T-helper 1 cell treated with Interleukin-12 subunit alpha and Interleukin-12 subunit beta and Interleukin-4 antibody, amounts not matched to agents 30 ng/mL and 1 ng/mL, for 36 hours (primary cell): ENCODE results near the gene CRYGD. TPM values are rescaled to one million over a fixed set of nuclear protein-coding genes. Genes with fewer than 3 reads are reported as not detected.
"Not testable (repeated sequence)": the region's sequence is repeated elsewhere in the genome, so short reads cannot be mapped to it uniquely, and the experiment has no call there.

ENCODE experiments used
- intact Hi-C: fragments of 100-400 bp; cut with micrococcal nuclease; formaldehyde crosslinking; loops from one replicate; pipeline ENCODE4 v1.15.1; 2024
- total RNA-seq: library from RNA; stranded (reverse); gene quantifications from 2 replicates; pipeline ENCODE4 v1.2.3, GENCODE V29; 2022

CRYGD gene
- total RNA-seq, 1 donor from 2014 or later = not detected

GRCh38 chr2:208130712-208131110 is 6.4 kb upstream of the CRYGD start:
- intact Hi-C loops = no loop called here

GRCh38 chr2:208129744-208130711 is 5.7 kb upstream of the CRYGD start, which contains the start of gene CRYGC:
Gene CRYGC (minus strand): TSS chr2:208129828. CDS start chr2:208129792, 36 bp downstream.
- intact Hi-C loops = no loop called here

- intact Hi-C loops = no loop called here
These were observed 3.8 kb upstream of the CRYGD start for GRCh38 chr2:208128136-208128535.

GRCh38 chr2:208127090-208127489 is 2.8 kb upstream of the CRYGD start:
- intact Hi-C loops = no loop called here

GRCh38 chr2:208125251-208125650 is 927 bp upstream of the CRYGD start:
- intact Hi-C loops = no loop called here

- intact Hi-C loops = no loop called here
These were observed 2.1 kb downstream of the CRYGD start for GRCh38 chr2:208122248-208122647.

GRCh38 chr2:208118918-208119317 is 5.4 kb downstream of the CRYGD start:
- intact Hi-C loops = no loop called here

GRCh38 chr2:208117390-208117789 is 6.9 kb downstream of the CRYGD start:
- intact Hi-C loops = not testable (repeated sequence)

- intact Hi-C loops = no loop called here
These were observed 11.4 kb downstream of the CRYGD start for GRCh38 chr2:208112969-208113368.

GRCh38 chr2:208112273-208112745 is 12.0 kb downstream of the CRYGD start:
- intact Hi-C loops = not testable (repeated sequence)

- intact Hi-C loops = no loop called here
These were observed 20.7 kb downstream of the CRYGD start for GRCh38 chr2:208103616-208104015.

GRCh38 chr2:208101716-208102631 is 22.4 kb downstream of the CRYGD start:
- intact Hi-C loops = loop anchor here (1.0 kb wide), 1 partner anchor 152 kb away; no protein-coding TSS in a partner anchor

GRCh38 chr2:208099682-208100470 is 24.4 kb downstream of the CRYGD start:
- intact Hi-C loops = no loop called here

- intact Hi-C loops = not testable (repeated sequence)
These were observed 25.6 kb downstream of the CRYGD start for GRCh38 chr2:208098701-208099100.

GRCh38 chr2:208098267-208098666 is 26.1 kb downstream of the CRYGD start:
- intact Hi-C loops = no loop called here

GRCh38 chr2:208097801-208098200 is 26.5 kb downstream of the CRYGD start:
- intact Hi-C loops = no loop called here

GRCh38 chr2:208097313-208097712 is 27.0 kb downstream of the CRYGD start:
- intact Hi-C loops = no loop called here

- intact Hi-C loops = no loop called here
These were observed 28.2 kb downstream of the CRYGD start for GRCh38 chr2:208096080-208096479.

GRCh38 chr2:208093128-208093527 is 31.2 kb downstream of the CRYGD start:
- intact Hi-C loops = no loop called here

GRCh38 chr2:208092093-208092832 is 32.1 kb downstream of the CRYGD start:
- intact Hi-C loops = no loop called here
